Activated B cell treated with CpG ODN at 0.5 μM for 24 hours (primary cell): Measurements from ENCODE around the gene AKT1. TPM values are rescaled to one million over a fixed set of nuclear protein-coding genes. Genes with fewer than 3 reads are reported as not detected.

Experiments
- ATAC-seq: fragments of 200-7000 bp; cut with Tn5 transposase; one replicate; pipeline ENCODE4 v1.10.0; 2021; ENCODE audit warnings: low read depth, mild to moderate bottlenecking, moderate library complexity
- CTCF ChIA-PET: fragments of 350-600 bp; sonication (Branson Sonifier 250); formaldehyde crosslinking; loops from one replicate; lab custom pipeline; 2021; ENCODE audit warnings: antibody characterized with exemption; lab: Charles Lee
- POLR2A ChIA-PET: fragments of 350-600 bp; sonication (Branson Sonifier 250); formaldehyde crosslinking; loops from one replicate; lab custom pipeline; 2021; ENCODE audit warnings: antibody characterized with exemption; lab: Charles Lee
- DNase-seq: peaks from one replicate; pipeline ENCODE4 v3.0.0; 2022
- H3K27ac Mint-ChIP-seq: one replicate; pipeline ENCODE4 v1.8.0; 2020; ENCODE audit warnings: mixed read lengths
- H3K27me3 Mint-ChIP-seq: one replicate; pipeline ENCODE4 v1.8.0; 2021; ENCODE audit warnings: mixed read lengths
- H3K36me3 Mint-ChIP-seq: one replicate; pipeline ENCODE4 v1.8.0; 2021; ENCODE audit warnings: low read depth, mixed read lengths
- H3K4me1 Mint-ChIP-seq: one replicate; pipeline ENCODE4 v1.8.0; 2021; ENCODE audit warnings: mixed read lengths
- H3K4me3 Mint-ChIP-seq: one replicate; pipeline ENCODE4 v1.8.0; 2020; ENCODE audit warnings: mild to moderate bottlenecking, mixed read lengths
- H3K9me3 Mint-ChIP-seq: one replicate; pipeline ENCODE4 v1.8.0; 2020; ENCODE audit warnings: mixed read lengths
- CTCF ChIP-seq: fragments of 200-600 bp; IDR thresholded peaks from one replicate; pipeline ENCODE4 v1.8.0; 2022; ENCODE audit warnings: antibody characterized with exemption, mild to moderate bottlenecking
- intact Hi-C: fragments of 100-400 bp; cut with micrococcal nuclease; formaldehyde crosslinking; loops from one replicate; pipeline ENCODE4 v1.15.1; 2024
- total RNA-seq: library from RNA; stranded (reverse); gene quantifications from 2 replicates; pipeline ENCODE4 v1.2.3, GENCODE V29; 2022

The AKT1 gene
- total RNA-seq, 1 donor from 2014 or later: 80.8 TPM

GRCh38 chr14:104808456-104808855 is 12.9 kb upstream of the AKT1 start:
- POLR2A ChIA-PET: no interaction called here
- DNase-seq: no peak
- intact Hi-C loops: no loop called here
- Mint-ChIP-seq H3K27me3 (no peaks in the 10 kb centered on the region), H3K4me1 (peaks cover 4% of the 10 kb centered on the region), H3K27ac (no peak overlapping the region), H3K4me3 (no peak overlapping the region), H3K9me3 (no peaks in the 10 kb centered on the region), H3K36me3 (no peaks in the 10 kb centered on the region)
- ATAC-seq: no peak
- CTCF ChIA-PET: no interaction called here
- TF ChIP-seq CTCF: no peak

- no peak overlapping the region for H3K4me3 Mint-ChIP-seq
- peaks cover 11% of the 10 kb centered on the region for H3K4me1 Mint-ChIP-seq
- H3K9me3 Mint-ChIP-seq: no peaks in the 10 kb centered on the region
- H3K27ac Mint-ChIP-seq: no peak overlapping the region
- DNase-seq (no peak), ATAC-seq (no peak)
- no peaks in the 10 kb centered on the region for H3K27me3 Mint-ChIP-seq
- no peaks in the 10 kb centered on the region for H3K36me3 Mint-ChIP-seq
- no peak for TF ChIP-seq CTCF
- ChIA-PET CTCF (no interaction called here), POLR2A (interaction anchor here (0.6 kb wide), 1 partner anchor 8 kb away, joined by 8 read pairs; no protein-coding TSS in a partner anchor)
- intact Hi-C loops: no loop called here
Measured at GRCh38 chr14:104806625-104807465, 11.3 kb upstream of the AKT1 start.

GRCh38 chr14:104805941-104806624 is 10.5 kb upstream of the AKT1 start:
- Mint-ChIP-seq H3K4me3 (no peak overlapping the region), H3K36me3 (peaks cover 1% of the 10 kb centered on the region), H3K4me1 (peaks cover 18% of the 10 kb centered on the region), H3K27me3 (no peaks in the 10 kb centered on the region), H3K9me3 (no peaks in the 10 kb centered on the region), H3K27ac (no peak overlapping the region)
- CTCF ChIA-PET: no interaction called here
- POLR2A ChIA-PET: no interaction called here
- DNase-seq (no peak), ATAC-seq (no peak)
- TF ChIP-seq CTCF: no peak
- intact Hi-C loops: no loop called here

- intact Hi-C loops: no loop called here
- CTCF ChIA-PET: no interaction called here
- ATAC-seq (no peak), DNase-seq (no peak)
- H3K4me1 Mint-ChIP-seq: peaks cover 18% of the 10 kb centered on the region
- POLR2A ChIA-PET: no interaction called here
- H3K27ac Mint-ChIP-seq: no peak overlapping the region
- H3K9me3 Mint-ChIP-seq: no peaks in the 10 kb centered on the region
- no peak overlapping the region for H3K4me3 Mint-ChIP-seq
- peaks cover 1% of the 10 kb centered on the region for H3K36me3 Mint-ChIP-seq
- no peaks in the 10 kb centered on the region for H3K27me3 Mint-ChIP-seq
- TF ChIP-seq CTCF: no peak
Measured at GRCh38 chr14:104805326-104805678, 9.8 kb upstream of the AKT1 start.
